GM19372 (cell line): ENCODE measurements around the gene TGFBR3L.
"Not testable (repeated sequence)": the region's sequence is repeated elsewhere in the genome, so short reads cannot be mapped to it uniquely, and the experiment has no call there.

Experiments used
- ATAC-seq: cut with Tn5 transposase; IDR thresholded peaks from one replicate; pipeline ENCODE4 v1.9.1; 2021; ENCODE audit warnings: mild to moderate bottlenecking, low read depth, moderate library complexity; ENCODE audit not compliant: unreplicated experiment

TGFBR3L gene

DNA sequence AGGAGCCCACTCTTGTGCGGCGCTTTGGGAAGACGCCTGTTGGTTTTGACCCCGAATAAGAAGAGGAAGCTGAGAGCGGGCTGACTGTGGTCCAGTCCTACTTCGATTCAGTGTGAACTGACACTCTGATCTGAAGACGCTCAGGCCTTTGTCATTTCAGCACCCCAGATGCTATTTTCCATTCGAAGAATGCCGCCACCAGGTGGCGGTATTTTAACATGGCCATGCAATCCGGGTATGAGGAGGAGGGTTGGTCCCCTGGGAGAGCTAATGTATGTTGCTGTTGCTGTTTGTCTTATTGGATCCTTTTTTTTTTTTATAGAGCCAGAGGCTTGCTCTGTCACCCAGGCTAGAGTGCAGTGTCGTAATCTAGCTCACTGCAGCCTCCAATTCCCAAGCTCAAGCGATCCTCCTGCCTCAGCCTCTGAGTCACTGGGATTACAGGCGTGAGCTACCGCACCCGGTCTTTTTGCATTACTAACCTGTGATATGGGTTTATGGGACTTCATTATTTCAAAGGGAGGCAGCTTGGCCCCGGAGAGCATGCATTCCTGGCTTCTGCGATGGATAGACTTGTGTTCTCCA, 29.6 kb downstream of the TGFBR3L start:
- no peak for ATAC-seq

DNA sequence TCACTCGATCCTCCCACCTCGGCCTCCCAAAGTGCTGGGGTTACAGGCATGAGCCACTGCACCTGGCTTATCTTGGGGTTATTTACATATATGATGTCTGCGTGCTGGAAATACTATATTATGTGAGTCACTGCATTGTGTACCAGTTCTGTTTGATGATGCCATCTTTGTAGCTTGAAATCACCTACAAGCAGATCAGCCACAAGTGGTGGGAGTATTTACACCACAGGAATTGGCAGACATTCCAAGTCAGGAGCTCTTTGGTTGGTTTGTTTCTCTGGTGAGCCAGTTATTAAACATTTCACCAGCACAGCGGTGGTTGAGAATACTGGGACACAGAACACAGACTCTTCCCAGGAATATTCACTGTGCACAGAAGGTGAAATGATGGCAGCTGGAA, 33.3 kb downstream of the TGFBR3L start:
- no peak for ATAC-seq

DNA sequence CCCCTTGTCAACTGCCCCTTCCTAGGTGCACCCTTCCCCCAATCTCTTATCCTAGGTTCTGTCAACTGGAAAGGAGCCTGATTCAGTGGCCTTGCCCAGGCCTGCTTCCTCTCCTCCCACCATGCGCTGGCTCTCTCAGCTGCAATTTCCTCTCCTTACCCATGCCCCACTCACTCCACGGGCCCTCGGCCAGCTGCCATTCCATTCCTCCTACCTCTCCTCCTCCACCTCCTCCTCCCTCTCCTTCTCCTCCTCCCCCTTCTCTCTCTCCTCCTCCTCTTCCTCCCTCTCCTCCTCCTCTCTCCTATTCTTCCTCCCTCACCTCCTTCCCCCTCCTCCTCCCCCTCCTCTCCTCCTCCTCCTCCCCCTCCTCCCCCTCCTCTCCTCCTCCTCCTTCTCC, 38.4 kb downstream of the TGFBR3L start:
- no peak for ATAC-seq

DNA sequence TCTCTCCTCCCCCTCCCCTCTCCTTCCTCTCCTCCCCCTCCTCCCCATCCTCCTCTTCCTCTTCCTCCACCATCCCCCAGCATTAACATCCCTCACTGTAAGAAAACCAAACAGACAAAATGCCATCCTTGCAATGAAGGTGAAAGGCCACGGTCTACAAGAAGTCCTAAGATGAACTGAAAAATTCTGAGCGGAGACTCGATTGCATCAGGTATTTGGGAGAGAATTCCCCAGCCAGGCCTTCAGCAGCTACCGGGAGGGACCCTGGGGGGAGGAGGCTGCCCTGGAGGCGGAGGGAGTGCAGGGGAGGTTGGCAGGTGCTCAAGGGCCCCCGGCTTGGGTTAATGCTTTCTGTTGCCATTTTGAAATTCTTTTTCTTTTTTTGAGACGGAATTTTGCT, 38.9 kb downstream of the TGFBR3L start:
- no peak for ATAC-seq

DNA sequence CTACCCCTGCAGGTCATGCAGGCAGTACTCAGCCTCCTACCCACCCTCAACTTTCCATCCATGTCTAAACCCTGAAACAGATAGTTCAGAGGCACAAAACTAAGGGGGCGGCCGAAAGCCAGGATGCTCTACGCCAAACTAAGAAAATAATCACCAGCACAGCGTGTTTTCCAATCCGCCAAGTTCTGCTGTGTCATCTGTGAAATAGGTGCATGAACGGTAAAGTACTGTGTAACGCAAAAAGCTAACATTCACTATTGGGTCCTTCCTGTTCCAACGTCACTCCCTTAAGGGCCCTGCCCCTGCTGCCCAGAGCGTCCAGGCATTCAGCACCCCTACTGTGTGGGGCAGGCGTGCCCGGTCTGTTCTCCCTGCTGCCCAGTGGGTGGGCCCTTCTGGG, 41.1 kb downstream of the TGFBR3L start:
- ATAC-seq, result no peak

DNA sequence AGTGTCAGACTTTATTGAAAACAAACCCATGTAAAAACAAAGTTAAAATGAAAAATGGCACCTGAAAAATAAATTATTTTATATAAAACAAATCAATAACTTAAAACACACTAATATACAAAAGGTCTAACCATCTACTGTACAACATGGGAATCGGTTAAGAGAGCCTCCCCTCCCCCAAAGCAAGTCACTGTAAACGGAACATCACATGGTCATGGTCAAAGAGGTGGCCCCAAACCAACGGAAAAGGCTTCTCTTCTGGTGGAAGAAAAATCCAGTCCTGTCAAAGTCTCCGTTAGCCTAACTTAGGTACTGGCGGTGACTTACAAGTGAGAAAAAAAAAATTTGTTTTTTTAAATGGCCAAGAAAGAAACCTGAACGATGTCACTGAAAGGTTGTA, 44.6 kb downstream of the TGFBR3L start:
- no peak for ATAC-seq

DNA sequence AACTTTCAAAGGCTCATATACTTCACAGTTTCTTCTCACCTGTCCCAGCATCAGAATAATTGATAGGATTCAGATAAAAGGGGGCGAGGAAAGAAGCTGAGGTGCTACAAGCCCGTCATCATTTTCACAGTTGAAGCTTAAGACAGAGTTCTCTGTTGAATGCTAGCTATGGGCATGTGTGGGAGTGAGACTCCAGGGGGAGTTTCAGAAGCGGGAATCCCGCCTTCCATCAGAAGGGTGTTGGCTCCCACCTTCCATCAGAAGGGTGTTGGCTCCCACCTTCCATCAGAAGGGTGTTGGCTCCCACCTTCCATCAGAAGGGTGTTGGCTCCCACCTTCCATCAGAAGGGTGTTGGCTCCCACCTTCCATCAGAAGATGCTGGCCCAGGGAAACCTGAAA, 46.5 kb downstream of the TGFBR3L start:
- ATAC-seq, result not testable (repeated sequence)

DNA sequence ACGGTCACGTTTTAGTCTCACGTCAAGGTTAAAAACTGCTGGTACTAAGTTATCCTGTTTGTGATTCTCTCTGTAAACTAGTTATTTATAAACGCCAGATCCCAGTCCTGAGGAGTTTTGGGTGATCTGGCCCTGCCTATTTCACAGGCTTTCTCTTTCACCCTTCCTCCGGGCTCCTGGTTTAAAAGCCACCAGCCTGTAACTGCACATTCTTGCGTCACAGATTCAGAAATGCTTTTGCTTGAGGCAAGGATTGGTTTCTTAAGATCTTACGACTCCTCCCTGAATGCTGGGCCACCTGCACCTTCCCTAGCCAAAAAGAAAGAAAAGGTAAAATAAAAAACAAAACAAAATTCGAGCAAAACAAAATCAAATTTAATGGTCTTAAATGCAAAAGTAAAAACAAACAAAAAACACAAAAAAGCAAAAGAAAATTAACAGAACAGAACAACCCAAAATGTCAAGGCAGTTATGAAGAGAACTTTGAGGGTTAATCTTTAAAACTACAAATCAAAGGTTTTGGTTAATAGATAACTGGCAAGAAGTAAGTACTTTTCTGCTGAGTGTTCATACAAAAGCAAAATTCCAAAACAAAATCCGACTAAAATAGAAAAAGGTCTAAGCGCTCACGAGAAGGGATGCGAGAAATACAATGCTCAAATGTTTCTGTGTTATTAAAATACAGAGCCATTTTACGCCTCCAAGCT, 47.4 kb downstream of the TGFBR3L start:
- no peak for ATAC-seq

DNA sequence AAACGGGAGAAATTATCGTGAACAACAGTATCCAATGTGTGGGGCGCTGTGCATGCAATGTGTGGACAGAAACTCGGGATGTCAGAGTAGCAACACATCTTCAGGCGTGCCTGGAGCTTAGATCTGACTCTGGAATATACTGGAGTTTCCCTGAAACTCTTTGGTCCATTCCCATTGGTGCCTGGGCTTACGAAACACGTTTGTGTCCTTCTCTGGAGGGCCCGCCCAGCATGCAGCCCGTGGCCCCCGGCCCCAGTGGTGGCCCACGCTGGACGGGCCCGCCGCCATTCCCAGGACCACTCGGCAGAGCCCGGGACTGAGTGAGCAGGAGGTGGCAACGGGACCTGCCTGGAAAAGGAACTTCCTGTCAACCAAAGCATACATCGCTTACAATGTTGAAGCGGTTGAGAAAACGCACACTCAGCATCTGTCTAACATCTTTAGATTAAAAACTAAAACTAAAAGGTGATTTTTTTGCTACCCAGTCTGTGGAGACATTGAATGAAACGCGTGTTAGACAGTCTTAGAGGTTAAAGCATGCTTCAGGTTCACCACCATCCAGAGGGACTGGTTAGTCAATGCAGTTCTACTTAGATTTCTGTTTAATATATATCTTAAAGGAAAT, 48.1 kb downstream of the TGFBR3L start:
- ATAC-seq, result no peak

DNA sequence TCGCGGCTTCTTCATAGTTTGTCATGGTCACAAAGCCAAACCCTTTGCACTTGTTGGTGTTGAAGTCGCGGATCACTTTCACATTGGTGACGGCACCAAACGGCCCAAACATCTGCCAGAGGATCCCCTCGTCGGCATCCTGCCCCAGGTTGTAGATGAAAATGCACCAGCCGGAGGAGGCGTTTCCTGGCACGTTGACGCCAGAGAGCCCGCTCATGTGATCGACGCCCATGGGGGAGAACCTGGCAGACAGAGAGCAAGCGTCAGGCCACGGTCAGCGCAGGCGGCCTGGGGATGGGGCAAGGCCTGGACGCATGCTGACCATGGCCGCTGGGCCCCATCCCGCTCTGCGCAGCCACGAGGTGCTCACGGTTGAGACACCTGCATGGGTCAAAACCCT, 48.9 kb downstream of the TGFBR3L start:
- no peak for ATAC-seq

DNA sequence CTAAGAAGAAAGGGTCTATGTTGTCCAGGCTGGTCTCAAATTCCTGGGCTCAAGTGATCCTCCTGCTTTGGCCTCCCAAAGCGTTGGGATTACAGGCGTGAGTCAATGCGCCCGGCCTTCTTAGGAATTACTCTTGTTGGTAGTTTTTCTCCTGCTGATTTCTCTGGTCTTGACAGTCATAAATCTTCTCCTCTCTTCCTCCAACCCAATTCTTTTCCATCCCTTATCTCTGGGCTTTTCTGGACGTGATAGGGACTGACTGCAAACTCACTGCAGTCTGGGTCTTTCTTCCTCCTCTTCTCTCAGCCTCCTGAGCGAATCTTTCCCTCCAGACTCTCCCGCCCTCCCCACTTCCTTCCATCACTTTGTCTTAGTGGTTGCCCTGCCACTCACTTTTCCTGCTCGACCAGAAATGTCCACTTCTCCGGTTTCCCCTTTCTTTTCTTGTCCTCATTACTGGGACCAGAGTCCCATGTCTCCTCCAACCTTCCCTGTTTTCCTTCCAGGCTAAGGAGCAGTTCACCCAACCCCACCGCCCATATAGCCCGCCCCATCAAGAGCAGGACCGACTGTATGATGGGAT, 50.7 kb downstream of the TGFBR3L start:
- ATAC-seq, result no peak

DNA sequence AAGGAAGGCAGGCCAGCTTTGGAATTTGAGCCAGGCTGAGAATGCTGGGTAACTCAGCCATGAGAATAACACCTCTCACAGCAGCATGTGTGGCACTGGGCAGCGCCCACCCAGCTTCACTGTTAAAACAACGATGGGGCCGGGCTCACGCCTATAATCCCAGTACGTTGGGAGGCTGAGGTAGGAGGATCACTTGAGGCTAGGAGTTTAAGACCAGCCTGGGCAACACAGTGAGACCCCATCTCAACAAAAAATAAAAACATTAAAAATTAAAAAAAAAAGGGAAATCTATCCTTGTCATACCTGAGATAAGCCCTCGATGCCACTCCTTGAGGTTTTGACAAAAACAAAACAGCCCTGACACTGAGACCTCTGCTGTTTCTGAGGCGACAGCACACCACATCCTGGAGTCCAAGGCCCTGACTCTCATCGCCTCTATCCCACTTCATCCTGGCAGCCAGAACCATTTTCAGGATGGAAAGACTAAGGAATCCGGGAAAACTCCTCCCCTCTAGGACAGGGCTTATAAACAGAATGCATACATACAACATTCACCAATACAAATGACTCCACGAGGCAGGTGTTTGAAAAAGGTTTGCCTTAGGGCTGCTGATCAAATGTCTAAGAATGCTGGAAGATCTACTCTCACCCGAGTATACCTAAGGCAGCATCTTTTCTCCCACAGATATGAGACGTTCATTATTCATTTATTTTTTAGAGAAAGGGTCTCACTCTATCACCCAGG, 51.5 kb downstream of the TGFBR3L start:
- ATAC-seq, result no peak

DNA sequence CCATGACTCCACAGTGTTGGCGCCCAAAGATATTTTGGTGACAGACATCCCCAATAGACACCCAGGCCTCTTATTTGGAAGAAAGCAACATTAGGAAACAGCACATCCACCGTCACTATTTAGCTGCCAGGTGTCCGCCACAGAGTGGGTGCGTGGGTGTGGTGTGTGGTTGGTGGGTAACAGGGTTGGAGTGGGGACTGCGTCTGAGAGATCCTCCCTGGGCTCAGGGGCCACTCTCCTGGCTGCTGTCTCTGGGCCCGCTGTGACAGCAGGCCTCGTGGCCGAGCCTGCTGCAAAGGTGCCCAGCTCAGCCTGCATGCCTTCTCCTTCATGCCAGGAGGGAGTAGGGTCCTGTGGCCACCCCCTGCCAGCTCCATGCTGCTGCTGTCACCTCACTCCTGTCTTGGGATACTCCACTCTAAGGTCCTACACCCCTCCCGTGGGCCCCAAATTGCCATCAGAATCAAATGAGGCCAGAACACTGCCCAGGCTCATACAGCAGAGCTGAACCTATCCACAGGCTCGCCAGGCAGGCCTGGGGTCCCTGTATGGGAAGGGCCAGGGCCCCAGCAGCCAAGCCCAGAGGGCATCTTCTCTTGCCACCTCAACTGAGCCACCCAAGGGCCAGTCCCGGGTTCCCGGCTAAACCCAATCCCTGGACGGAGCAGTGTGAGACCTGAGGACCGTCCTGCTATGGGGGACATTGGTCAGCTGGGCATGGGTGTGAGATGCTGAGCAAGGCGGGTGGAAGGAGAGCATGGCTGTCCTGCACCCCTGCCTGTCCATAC, 53.6 kb downstream of the TGFBR3L start:
- ATAC-seq, result no peak
